ENCODE results near the gene MLPH.

Gene MLPH

GRCh38 chr2:237534380-237534779 lies 47.3 kb downstream of the MLPH start:
- no peak for TF ChIP-seq EGR1 (IDR thresholded peaks at IDR 0.05)
- no peak for TF ChIP-seq EP300 (IDR thresholded peaks at IDR 0.05; ENCODE audit: borderline replicate concordance)
- no peak for TF ChIP-seq CREB1 (IDR thresholded peaks at IDR 0.05; ENCODE audit: low read depth)
- no peak for TF ChIP-seq FOXM1 (IDR thresholded peaks at IDR 0.05; ENCODE audit: borderline replicate concordance, low read depth)
- TF ChIP-seq MAX (IDR thresholded peaks at IDR 0.05) = no peak
- no peak for TF ChIP-seq REST (IDR thresholded peaks at IDR 0.05; ENCODE audit: low read depth)
- no peak for TF ChIP-seq YY1 (IDR thresholded peaks at IDR 0.05; ENCODE audit: low read depth)
- TF ChIP-seq ZBTB7A (IDR thresholded peaks at IDR 0.05; ENCODE audit: low read depth) = no peak
- TF ChIP-seq RAD21 (IDR thresholded peaks at IDR 0.05; ENCODE audit: low read depth) = no peak

GRCh38 chr2:237535385-237536082 lies 48.5 kb downstream of the MLPH start:
- TF ChIP-seq CEBPB (IDR thresholded peaks at IDR 0.05) (no peak), TEAD4 (IDR thresholded peaks at IDR 0.05) (no peak), FOXM1 (IDR thresholded peaks at IDR 0.05; ENCODE audit: borderline replicate concordance, low read depth) (no peak), USF1 (IDR thresholded peaks at IDR 0.05) (no peak)

- TF ChIP-seq MAX (IDR thresholded peaks at IDR 0.05) (no peak), REST (IDR thresholded peaks at IDR 0.05; ENCODE audit: low read depth) (no peak), YY1 (IDR thresholded peaks at IDR 0.05; ENCODE audit: low read depth) (no peak), NFIC (IDR thresholded peaks at IDR 0.05) (no peak), USF1 (IDR thresholded peaks at IDR 0.05) (no peak), RAD21 (IDR thresholded peaks at IDR 0.05; ENCODE audit: low read depth) (no peak), CEBPB (IDR thresholded peaks at IDR 0.05) (no peak), FOXM1 (IDR thresholded peaks at IDR 0.05; ENCODE audit: borderline replicate concordance, low read depth) (no peak)
These were observed 49.0 kb downstream of the MLPH start for GRCh38 chr2:237536083-237536415.

GRCh38 chr2:237536617-237537016 lies 49.6 kb downstream of the MLPH start:
- no peak for TF ChIP-seq TEAD4 (IDR thresholded peaks at IDR 0.05)
- no peak for TF ChIP-seq NFIC (IDR thresholded peaks at IDR 0.05)
- no peak for TF ChIP-seq TCF12 (IDR thresholded peaks at IDR 0.05; ENCODE audit: low read depth)
- TF ChIP-seq ZBTB7A (IDR thresholded peaks at IDR 0.05; ENCODE audit: low read depth) = no peak
- no peak for TF ChIP-seq MAX (IDR thresholded peaks at IDR 0.05)
- no peak for TF ChIP-seq RAD21 (IDR thresholded peaks at IDR 0.05; ENCODE audit: low read depth)
- TF ChIP-seq USF1 (IDR thresholded peaks at IDR 0.05) = no peak
- TF ChIP-seq EP300 (IDR thresholded peaks at IDR 0.05; ENCODE audit: borderline replicate concordance) = no peak
- no peak for TF ChIP-seq CEBPB (IDR thresholded peaks at IDR 0.05)
- TF ChIP-seq TAF1 (IDR thresholded peaks at IDR 0.05; ENCODE audit: low read depth) = no peak
- no peak for TF ChIP-seq REST (IDR thresholded peaks at IDR 0.05; ENCODE audit: low read depth)
- no peak for TF ChIP-seq CREB1 (IDR thresholded peaks at IDR 0.05; ENCODE audit: low read depth)
